H1 (cell line): Measurements from ENCODE around the gene LMOD2.

Source experiments
- EGR1 ChIP-seq: IDR thresholded peaks from 2 replicates; pipeline ENCODE4 v1.6.1; 2011; ENCODE audit warnings: low read depth, low read length, borderline replicate concordance
- JUN ChIP-seq: IDR thresholded peaks from 2 replicates; pipeline ENCODE4 v1.6.1; 2011; ENCODE audit warnings: low read depth, mild to moderate bottlenecking, improper control_type of control experiment, low read length
- MAFK ChIP-seq: IDR thresholded peaks from 2 replicates; pipeline ENCODE4 v1.6.1; 2012; ENCODE audit warnings: low read depth, mild to moderate bottlenecking, improper control_type of control experiment, low read length
- POLR2A ChIP-seq, 2 experiments: IDR thresholded peaks; 1 replicate in 1 of 2; 2 replicates in 1 of 2; pipeline ENCODE4 v1.6.1; 2011; ENCODE audit warnings: low read depth in 2 of 2, low read length in 2 of 2, mild to moderate bottlenecking in 2 of 2; ENCODE audit errors: control extremely low read depth in 1 of 2
- POLR2AphosphoS5 ChIP-seq: IDR thresholded peaks from 2 replicates; pipeline ENCODE4 v1.6.1; 2011; ENCODE audit warnings: low read depth, low read length
- SIN3A ChIP-seq, 2 experiments: IDR thresholded peaks in 1 of 2; conservative IDR thresholded peaks in 1 of 2; 2 replicates each; pipeline ENCODE4 v1.6.1; 2011 to 2012; ENCODE audit warnings: low read length in 2 of 2, improper control_type of control experiment in 1 of 2, low read depth in 1 of 2, mild to moderate bottlenecking in 1 of 2
- ZNF274 ChIP-seq: IDR thresholded peaks from 2 replicates; pipeline ENCODE4 v1.7.0; 2012; ENCODE audit warnings: low read length, borderline replicate concordance; ENCODE audit errors: extremely low read depth
- TF ChIP-seq, protein P1 (sequence below), 3 experiments: IDR thresholded peaks; 1 replicate in 2 of 3; 2 replicates in 1 of 3; pipeline versions ENCODE4 v1.5.1 to v1.6.1; 2011; ENCODE audit warnings: low read length in 3 of 3, mild to moderate bottlenecking in 3 of 3, inconsistent platforms in 2 of 3, low read depth in 1 of 3, moderate library complexity in 1 of 3; ENCODE audit not compliant: insufficient read depth in 1 of 3; ENCODE audit errors: control extremely low read depth in 1 of 3

DNA sequence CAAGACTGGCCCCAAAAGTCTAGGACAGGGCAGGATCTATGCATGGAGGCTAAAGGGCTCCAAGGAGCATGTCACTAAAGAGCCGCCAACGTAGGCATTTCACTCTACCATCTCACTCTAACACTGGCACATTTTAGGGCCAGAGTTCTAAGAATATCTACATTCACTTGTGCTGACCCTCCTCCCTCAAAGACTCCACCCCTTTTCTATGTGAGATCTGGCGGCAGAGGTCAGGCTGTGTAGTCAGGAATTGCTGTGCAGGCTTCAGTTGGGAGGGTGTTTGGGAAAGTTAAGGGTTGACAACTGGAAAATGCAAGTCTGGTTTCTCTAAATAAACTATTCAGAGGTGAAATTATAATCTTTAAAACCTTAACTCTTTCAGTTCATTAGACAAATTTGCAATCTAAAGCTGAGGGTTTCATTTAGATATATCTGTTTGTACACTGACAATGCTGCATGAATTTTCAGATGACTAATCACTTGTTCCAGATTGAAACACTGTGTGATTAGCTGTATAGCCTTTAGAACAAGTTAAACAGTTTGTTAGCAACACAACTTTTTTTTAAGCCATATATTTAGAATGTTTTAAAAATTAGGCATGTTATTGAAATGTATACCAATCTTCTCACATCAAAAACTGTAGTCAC is 18.2 kb downstream of the LMOD2 start:
- TF ChIP-seq, protein P1, sequence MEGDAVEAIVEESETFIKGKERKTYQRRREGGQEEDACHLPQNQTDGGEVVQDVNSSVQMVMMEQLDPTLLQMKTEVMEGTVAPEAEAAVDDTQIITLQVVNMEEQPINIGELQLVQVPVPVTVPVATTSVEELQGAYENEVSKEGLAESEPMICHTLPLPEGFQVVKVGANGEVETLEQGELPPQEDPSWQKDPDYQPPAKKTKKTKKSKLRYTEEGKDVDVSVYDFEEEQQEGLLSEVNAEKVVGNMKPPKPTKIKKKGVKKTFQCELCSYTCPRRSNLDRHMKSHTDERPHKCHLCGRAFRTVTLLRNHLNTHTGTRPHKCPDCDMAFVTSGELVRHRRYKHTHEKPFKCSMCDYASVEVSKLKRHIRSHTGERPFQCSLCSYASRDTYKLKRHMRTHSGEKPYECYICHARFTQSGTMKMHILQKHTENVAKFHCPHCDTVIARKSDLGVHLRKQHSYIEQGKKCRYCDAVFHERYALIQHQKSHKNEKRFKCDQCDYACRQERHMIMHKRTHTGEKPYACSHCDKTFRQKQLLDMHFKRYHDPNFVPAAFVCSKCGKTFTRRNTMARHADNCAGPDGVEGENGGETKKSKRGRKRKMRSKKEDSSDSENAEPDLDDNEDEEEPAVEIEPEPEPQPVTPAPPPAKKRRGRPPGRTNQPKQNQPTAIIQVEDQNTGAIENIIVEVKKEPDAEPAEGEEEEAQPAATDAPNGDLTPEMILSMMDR (IDR thresholded peaks at IDR 0.05; ENCODE audit: control extremely low read depth in 1 of 3, insufficient read depth in 1 of 3, low read depth in 1 of 3, low read length in 3 of 3) = no peak
- TF ChIP-seq SIN3A (conservative IDR thresholded peaks at IDR 0.05 in 1 of 2, IDR thresholded peaks at IDR 0.05 in 1 of 2; ENCODE audit: low read depth in 1 of 2, low read length in 2 of 2) = no peak
- no peak for TF ChIP-seq MAFK
- TF ChIP-seq JUN = no peak
- TF ChIP-seq POLR2A (IDR thresholded peaks at IDR 0.05; ENCODE audit: control extremely low read depth in 1 of 2, low read depth in 2 of 2, low read length in 2 of 2) = no peak
- TF ChIP-seq EGR1 = no peak
- no peak for TF ChIP-seq ZNF274
- TF ChIP-seq POLR2AphosphoS5 = no peak
